ENCODE measurements around the gene CARHSP1. TPM values are rescaled to one million over a fixed set of nuclear protein-coding genes. Genes with fewer than 3 reads are reported as not detected.

Gene CARHSP1
- total and polyA plus RNA-seq, 2 of the 4 experiments (the other 2 are of a cell fraction): 121 to 138 TPM

- TF ChIP-seq SMC3 (IDR thresholded peaks at IDR 0.05; ENCODE audit: low read depth, low read length): no peak
Measured at GRCh38 chr16:8867216-8867931, 1.4 kb downstream of the CARHSP1 start (continued).

DNA sequence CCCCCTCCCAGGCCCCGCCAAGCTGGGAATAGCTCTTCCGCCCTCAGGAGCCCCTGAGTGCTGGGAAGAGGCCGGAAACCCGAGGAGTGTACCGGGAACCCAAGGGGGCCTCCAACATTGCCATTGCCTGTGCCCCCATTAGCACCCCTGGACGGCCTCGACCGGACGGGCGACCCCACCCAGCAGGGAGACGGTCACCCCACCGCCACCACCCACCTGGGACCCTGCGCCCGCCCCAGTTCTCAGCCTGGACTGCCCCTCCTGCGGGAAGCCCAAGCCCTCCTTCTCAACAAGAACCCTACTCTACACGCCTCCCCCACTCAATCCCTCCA, 2.0 kb downstream of the CARHSP1 start:
- Histone ChIP-seq H3K9me3 (ENCODE audit: control insufficient read depth, insufficient read depth, low read length) (no peaks in the 10 kb centered on the region), H3K14ac (replicated peaks; ENCODE audit: low read depth, low read length) (peak overlapping the region; percentile 93), H3K9ac (ENCODE audit: low read depth, low read length) (peak overlapping the region; percentile 92), H2AFZ (replicated peaks; ENCODE audit: low read length, poor library complexity) (peak overlapping the region; percentile 92), H2BK5ac (ENCODE audit: low read depth, low read length, poor library complexity, severe bottlenecking) (peak overlapping the region; percentile 66), H3K4ac (ENCODE audit: low read depth, low read length) (peak overlapping the region; percentile 95), H3K36me3 (ENCODE audit: control insufficient read depth, insufficient read depth, low read length) (peaks cover 4% of the 10 kb centered on the region), H4K91ac (ENCODE audit: insufficient read depth, low read depth, low read length) (peak overlapping the region; percentile 85), H4K20me1 (ENCODE audit: insufficient read depth, low read length) (peaks cover 56% of the 10 kb centered on the region), H2AK5ac (ENCODE audit: low read depth, low read length) (peak overlapping the region; percentile 88), H3K56ac (ENCODE audit: extremely low read depth, insufficient read depth, low read length) (peak overlapping the region; percentile 66; the same call in 1 of the 2 replicates), H2BK15ac (ENCODE audit: low read depth, low read length) (no peak overlapping the region), H2AK9ac (replicated peaks; ENCODE audit: low read depth, low read length, poor library complexity) (peak overlapping the region; percentile 98), H3K23ac (ENCODE audit: low read depth, low read length) (peak overlapping the region; percentile 97), H3K79me1 (ENCODE audit: low read depth in 1 of 2, low read length in 2 of 2) (peaks cover 8 to 68% of the 10 kb centered on the region in 2 experiments), H2BK120ac (ENCODE audit: low read depth, low read length) (peak overlapping the region; percentile 65), H4K8ac (ENCODE audit: low read depth in 2 of 2, low read length in 2 of 2) (peak overlapping the region; percentile 73 to 95; a peak in 3 of 4 replicates), H4K5ac (ENCODE audit: low read depth, low read length) (no peak overlapping the region; the same call in 1 of the 2 replicates), H3K9me1 (ENCODE audit: insufficient read depth, low read length) (peaks cover 15% of the 10 kb centered on the region), H3K4me2 (ENCODE audit: low read depth, low read length) (peak overlapping the region; percentile 91), H2BK20ac (ENCODE audit: low read depth, low read length) (no peak overlapping the region), H3K18ac (ENCODE audit: low read depth, low read length) (no peak overlapping the region; the same call in 1 of the 2 replicates), H3K4me1 (ENCODE audit: control insufficient read depth, insufficient read depth, low read length) (peaks cover 21% of the 10 kb centered on the region), H3K4me3 (ENCODE audit: insufficient read depth, low read depth, low read length) (peak overlapping the region; percentile 71), H3K27ac (ENCODE audit: insufficient read depth, low read length) (peak overlapping the region; percentile 90), H3K27me3 (ENCODE audit: control insufficient read depth, insufficient read depth, low read length) (no peaks in the 10 kb centered on the region)
- intact Hi-C loops (cut with micrococcal nuclease) (loop anchor here (5.0 kb wide), 1 partner anchor 70 kb away; the partner anchor contains the start of genes PMM2 and TMEM186), dilution Hi-C loops (cut with HindIII; ENCODE audit: low sequenced_read_pairs, unreplicated experiment) (no loop called here), in situ Hi-C loops (cut with MboI; ENCODE audit: low sequenced_read_pairs) (no loop called here)
- no TSS peak for BruUV-seq (replicated peaks)
- ChIA-PET CTCF (no interaction called here), POLR2A (ENCODE audit: unreplicated experiment) (no interaction called here)
- WGBS, 2 experiments (ENCODE audit: extremely low coverage in 2 of 2, insufficient read length in 1 of 2): 3% methylated on average over 11 of the region's 16 CpGs; no CpG with 5 or more reads in 1 of the 2 experiments
- DNase-seq (no peak), ATAC-seq (ENCODE audit: low read depth) (no peak)
- TF ChIP-seq, protein P1, sequence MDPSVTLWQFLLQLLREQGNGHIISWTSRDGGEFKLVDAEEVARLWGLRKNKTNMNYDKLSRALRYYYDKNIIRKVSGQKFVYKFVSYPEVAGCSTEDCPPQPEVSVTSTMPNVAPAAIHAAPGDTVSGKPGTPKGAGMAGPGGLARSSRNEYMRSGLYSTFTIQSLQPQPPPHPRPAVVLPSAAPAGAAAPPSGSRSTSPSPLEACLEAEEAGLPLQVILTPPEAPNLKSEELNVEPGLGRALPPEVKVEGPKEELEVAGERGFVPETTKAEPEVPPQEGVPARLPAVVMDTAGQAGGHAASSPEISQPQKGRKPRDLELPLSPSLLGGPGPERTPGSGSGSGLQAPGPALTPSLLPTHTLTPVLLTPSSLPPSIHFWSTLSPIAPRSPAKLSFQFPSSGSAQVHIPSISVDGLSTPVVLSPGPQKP (IDR thresholded peaks at IDR 0.05; ENCODE audit: borderline replicate concordance, low read depth, low read length): no peak
- TF ChIP-seq BHLHE40 (IDR thresholded peaks at IDR 0.05; ENCODE audit: low read depth, low read length): no peak
- TF ChIP-seq RAD21 (IDR thresholded peaks at IDR 0.05; ENCODE audit: low read length): no peak
- TF ChIP-seq NFE2L2 (IDR thresholded peaks at IDR 0.05; ENCODE audit: low read depth, low read length): no peak
- TF ChIP-seq MAFK (IDR thresholded peaks at IDR 0.05; ENCODE audit: low read depth, low read length): no peak
- no peak for TF ChIP-seq MXI1 (IDR thresholded peaks at IDR 0.05; ENCODE audit: borderline replicate concordance, low read depth, low read length)
- TF ChIP-seq MAZ (IDR thresholded peaks at IDR 0.05; ENCODE audit: borderline replicate concordance, low read depth, low read length): no peak
- TF ChIP-seq, protein P2, sequence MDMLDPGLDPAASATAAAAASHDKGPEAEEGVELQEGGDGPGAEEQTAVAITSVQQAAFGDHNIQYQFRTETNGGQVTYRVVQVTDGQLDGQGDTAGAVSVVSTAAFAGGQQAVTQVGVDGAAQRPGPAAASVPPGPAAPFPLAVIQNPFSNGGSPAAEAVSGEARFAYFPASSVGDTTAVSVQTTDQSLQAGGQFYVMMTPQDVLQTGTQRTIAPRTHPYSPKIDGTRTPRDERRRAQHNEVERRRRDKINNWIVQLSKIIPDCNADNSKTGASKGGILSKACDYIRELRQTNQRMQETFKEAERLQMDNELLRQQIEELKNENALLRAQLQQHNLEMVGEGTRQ (IDR thresholded peaks at IDR 0.05; ENCODE audit: low read depth, low read length): no peak
- no peak for TF ChIP-seq CEBPB (IDR thresholded peaks at IDR 0.05; ENCODE audit: low read depth, low read length)
- no peak for TF ChIP-seq CHD1 (IDR thresholded peaks at IDR 0.05; ENCODE audit: low read depth, low read length)
- no peak for TF ChIP-seq FOS (IDR thresholded peaks at IDR 0.05; ENCODE audit: low read depth, low read length)
- TF ChIP-seq, protein P3, sequence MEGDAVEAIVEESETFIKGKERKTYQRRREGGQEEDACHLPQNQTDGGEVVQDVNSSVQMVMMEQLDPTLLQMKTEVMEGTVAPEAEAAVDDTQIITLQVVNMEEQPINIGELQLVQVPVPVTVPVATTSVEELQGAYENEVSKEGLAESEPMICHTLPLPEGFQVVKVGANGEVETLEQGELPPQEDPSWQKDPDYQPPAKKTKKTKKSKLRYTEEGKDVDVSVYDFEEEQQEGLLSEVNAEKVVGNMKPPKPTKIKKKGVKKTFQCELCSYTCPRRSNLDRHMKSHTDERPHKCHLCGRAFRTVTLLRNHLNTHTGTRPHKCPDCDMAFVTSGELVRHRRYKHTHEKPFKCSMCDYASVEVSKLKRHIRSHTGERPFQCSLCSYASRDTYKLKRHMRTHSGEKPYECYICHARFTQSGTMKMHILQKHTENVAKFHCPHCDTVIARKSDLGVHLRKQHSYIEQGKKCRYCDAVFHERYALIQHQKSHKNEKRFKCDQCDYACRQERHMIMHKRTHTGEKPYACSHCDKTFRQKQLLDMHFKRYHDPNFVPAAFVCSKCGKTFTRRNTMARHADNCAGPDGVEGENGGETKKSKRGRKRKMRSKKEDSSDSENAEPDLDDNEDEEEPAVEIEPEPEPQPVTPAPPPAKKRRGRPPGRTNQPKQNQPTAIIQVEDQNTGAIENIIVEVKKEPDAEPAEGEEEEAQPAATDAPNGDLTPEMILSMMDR (conservative IDR thresholded peaks at IDR 0.05; ENCODE audit: low read depth, low read length): no peak
